IPS-18a (cell line): ENCODE data around the gene GOSR2.

Experiments used
- H3K27ac ChIP-seq: one replicate; pipeline ENCODE4 v1.5.1; 2013; ENCODE audit warnings: low read length
- H3K27me3 ChIP-seq: one replicate; pipeline ENCODE4 v1.6.1; 2013; ENCODE audit warnings: mild to moderate bottlenecking, low read length; ENCODE audit not compliant: control insufficient read depth, insufficient read depth
- H3K36me3 ChIP-seq: one replicate; pipeline ENCODE4 v1.6.1; 2013; ENCODE audit warnings: low read depth, low read length; ENCODE audit not compliant: control insufficient read depth
- H3K4me1 ChIP-seq: one replicate; pipeline ENCODE4 v1.6.1; 2013; ENCODE audit warnings: low read depth, low read length; ENCODE audit not compliant: control insufficient read depth
- H3K4me3 ChIP-seq: one replicate; pipeline ENCODE4 v1.5.1; 2013; ENCODE audit warnings: low read length
- H3K9ac ChIP-seq: one replicate; pipeline ENCODE4 v1.6.1; 2013; ENCODE audit warnings: mild to moderate bottlenecking, low read length, moderate library complexity
- H3K9me3 ChIP-seq: one replicate; pipeline ENCODE4 v1.6.1; 2013; ENCODE audit warnings: low read depth, low read length; ENCODE audit not compliant: control insufficient read depth

GOSR2 gene

GRCh38 chr17:46972346-46972745, 49.4 kb downstream of the GOSR2 start:
- Histone ChIP-seq H3K4me3 (no peak overlapping the region), H3K27ac (no peak overlapping the region), H3K9ac (no peak overlapping the region), H3K27me3 (peaks cover 5% of the 10 kb centered on the region), H3K4me1 (peaks cover 7% of the 10 kb centered on the region), H3K9me3 (no peaks in the 10 kb centered on the region), H3K36me3 (no peaks in the 10 kb centered on the region)

- H3K27ac ChIP-seq: no peak overlapping the region
- peaks cover 22% of the 10 kb centered on the region for H3K27me3 ChIP-seq
Observed at GRCh38 chr17:46974086-46974485, 51.1 kb downstream of the GOSR2 start.

GRCh38 chr17:46975287-46975686, 52.3 kb downstream of the GOSR2 start:
- Histone ChIP-seq H3K27ac (no peak overlapping the region), H3K4me1 (peaks cover 14% of the 10 kb centered on the region), H3K9me3 (no peaks in the 10 kb centered on the region), H3K27me3 (peaks cover 34% of the 10 kb centered on the region), H3K36me3 (no peaks in the 10 kb centered on the region), H3K9ac (no peak overlapping the region), H3K4me3 (no peak overlapping the region)

More at GRCh38 chr17:46974086-46974485, 51.1 kb downstream of the GOSR2 start:
- Histone ChIP-seq H3K36me3 (no peaks in the 10 kb centered on the region), H3K4me1 (peaks cover 14% of the 10 kb centered on the region), H3K9ac (no peak overlapping the region), H3K9me3 (no peaks in the 10 kb centered on the region), H3K4me3 (no peak overlapping the region)

GRCh38 chr17:46976626-46977270, 53.8 kb downstream of the GOSR2 start:
- peaks cover 35% of the 10 kb centered on the region for H3K27me3 ChIP-seq
- no peak overlapping the region for H3K27ac ChIP-seq
- H3K36me3 ChIP-seq: no peaks in the 10 kb centered on the region
- H3K9me3 ChIP-seq: no peaks in the 10 kb centered on the region
- H3K4me1 ChIP-seq: peaks cover 20% of the 10 kb centered on the region
- no peak overlapping the region for H3K9ac ChIP-seq
- H3K4me3 ChIP-seq: no peak overlapping the region

GRCh38 chr17:46977348-46977747, 54.4 kb downstream of the GOSR2 start:
- no peak overlapping the region for H3K27ac ChIP-seq
- H3K27me3 ChIP-seq: peaks cover 35% of the 10 kb centered on the region
- H3K9me3 ChIP-seq: no peaks in the 10 kb centered on the region
- H3K4me3 ChIP-seq: peak overlapping the region; percentile 60
- peaks cover 20% of the 10 kb centered on the region for H3K4me1 ChIP-seq
- no peaks in the 10 kb centered on the region for H3K36me3 ChIP-seq
- H3K9ac ChIP-seq: no peak overlapping the region

GRCh38 chr17:46977750-46978488, 55.0 kb downstream of the GOSR2 start:
- Histone ChIP-seq H3K27ac (no peak overlapping the region), H3K36me3 (no peaks in the 10 kb centered on the region), H3K27me3 (peaks cover 35% of the 10 kb centered on the region), H3K9ac (peak overlapping the region; percentile 35), H3K4me3 (peak overlapping the region; percentile 60), H3K9me3 (no peaks in the 10 kb centered on the region), H3K4me1 (peaks cover 20% of the 10 kb centered on the region)

- Histone ChIP-seq H3K4me1 (peaks cover 20% of the 10 kb centered on the region), H3K9me3 (no peaks in the 10 kb centered on the region), H3K27ac (no peak overlapping the region), H3K9ac (peak overlapping the region; percentile 35), H3K4me3 (peak overlapping the region; percentile 60), H3K27me3 (peaks cover 35% of the 10 kb centered on the region), H3K36me3 (no peaks in the 10 kb centered on the region)
Observed at GRCh38 chr17:46978489-46979146, 55.7 kb downstream of the GOSR2 start.

- H3K9ac ChIP-seq: peak within 1 kb of the TSS; percentile 35
- no peaks in the 10 kb centered on the region for H3K9me3 ChIP-seq
- no peak within 1 kb of the TSS for H3K27ac ChIP-seq
- no peaks in the 10 kb centered on the region for H3K36me3 ChIP-seq
- peaks cover 20% of the 10 kb centered on the region for H3K4me1 ChIP-seq
- H3K4me3 ChIP-seq: peak within 1 kb of the TSS; percentile 60
- H3K27me3 ChIP-seq: peaks cover 35% of the 10 kb centered on the region
Observed at GRCh38 chr17:46979147-46979863, 56.3 kb downstream of the GOSR2 start, which contains the start of gene RPRML. Gene RPRML, minus strand, starts transcription at chr17:46979253. Its CDS starts 246 bp downstream, at chr17:46979007.

GRCh38 chr17:46982577-46982976, 59.6 kb downstream of the GOSR2 start:
- Histone ChIP-seq H3K27me3 (peaks cover 28% of the 10 kb centered on the region), H3K9me3 (no peaks in the 10 kb centered on the region), H3K4me1 (peaks cover 11% of the 10 kb centered on the region), H3K36me3 (no peaks in the 10 kb centered on the region), H3K27ac (no peak overlapping the region), H3K4me3 (no peak overlapping the region), H3K9ac (no peak overlapping the region)

- no peak overlapping the region for H3K9ac ChIP-seq
- no peaks in the 10 kb centered on the region for H3K9me3 ChIP-seq
- peaks cover 16% of the 10 kb centered on the region for H3K27me3 ChIP-seq
- no peak overlapping the region for H3K27ac ChIP-seq
- no peaks in the 10 kb centered on the region for H3K36me3 ChIP-seq
- H3K4me1 ChIP-seq: peaks cover 6% of the 10 kb centered on the region
- H3K4me3 ChIP-seq: no peak overlapping the region
Observed at GRCh38 chr17:46983782-46984181, 60.8 kb downstream of the GOSR2 start.

GRCh38 chr17:46984341-46984740, 61.4 kb downstream of the GOSR2 start:
- H3K4me1 ChIP-seq: peaks cover 6% of the 10 kb centered on the region
- H3K4me3 ChIP-seq: no peak overlapping the region
- peaks cover 11% of the 10 kb centered on the region for H3K27me3 ChIP-seq
- H3K27ac ChIP-seq: no peak overlapping the region
- H3K36me3 ChIP-seq: no peaks in the 10 kb centered on the region
- no peaks in the 10 kb centered on the region for H3K9me3 ChIP-seq
- H3K9ac ChIP-seq: no peak overlapping the region
